HFF-Myc (cell line): Measurements from ENCODE around the gene KTN1.

Experiments used
- DNase-seq: peaks from one replicate; pipeline ENCODE4 v3.0.0-alpha.2; 2011; ENCODE audit warnings: low read depth; ENCODE audit errors: extremely low read depth
- H3K4me3 ChIP-seq: replicated peaks from 2 replicates; pipeline ENCODE4 v1.5.1; 2011; ENCODE audit warnings: low read depth, mild to moderate bottlenecking, control low read depth, low read length
- TF ChIP-seq, protein P1 (sequence below): IDR thresholded peaks from 2 replicates; pipeline ENCODE4 v1.5.1; 2012; ENCODE audit warnings: mild to moderate bottlenecking, low read depth, low read length, control low read depth; ENCODE audit errors: missing control alignments

Gene KTN1

DNA sequence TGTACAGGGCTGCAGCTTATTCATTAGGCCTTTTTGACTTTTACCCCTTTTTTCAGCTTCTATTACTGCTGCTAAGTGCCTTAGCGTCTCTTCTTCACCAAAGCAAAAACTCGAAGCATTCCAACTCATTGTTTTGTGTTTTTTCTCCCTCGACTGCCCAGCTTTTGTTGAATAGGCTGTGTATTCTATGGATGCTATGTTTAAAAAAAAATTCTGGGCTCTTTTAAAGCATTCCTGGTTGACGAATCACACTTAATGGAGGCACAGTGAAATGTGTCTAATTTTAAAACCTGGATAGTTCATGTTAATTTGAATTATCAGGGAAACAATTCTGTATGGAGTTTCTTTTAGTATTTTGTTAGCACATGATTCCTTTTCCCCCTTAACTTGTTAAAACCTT is 29.7 kb downstream of the KTN1 start:
- H3K4me3 ChIP-seq: no peak overlapping the region
- no peak for DNase-seq
- TF ChIP-seq, protein P1, sequence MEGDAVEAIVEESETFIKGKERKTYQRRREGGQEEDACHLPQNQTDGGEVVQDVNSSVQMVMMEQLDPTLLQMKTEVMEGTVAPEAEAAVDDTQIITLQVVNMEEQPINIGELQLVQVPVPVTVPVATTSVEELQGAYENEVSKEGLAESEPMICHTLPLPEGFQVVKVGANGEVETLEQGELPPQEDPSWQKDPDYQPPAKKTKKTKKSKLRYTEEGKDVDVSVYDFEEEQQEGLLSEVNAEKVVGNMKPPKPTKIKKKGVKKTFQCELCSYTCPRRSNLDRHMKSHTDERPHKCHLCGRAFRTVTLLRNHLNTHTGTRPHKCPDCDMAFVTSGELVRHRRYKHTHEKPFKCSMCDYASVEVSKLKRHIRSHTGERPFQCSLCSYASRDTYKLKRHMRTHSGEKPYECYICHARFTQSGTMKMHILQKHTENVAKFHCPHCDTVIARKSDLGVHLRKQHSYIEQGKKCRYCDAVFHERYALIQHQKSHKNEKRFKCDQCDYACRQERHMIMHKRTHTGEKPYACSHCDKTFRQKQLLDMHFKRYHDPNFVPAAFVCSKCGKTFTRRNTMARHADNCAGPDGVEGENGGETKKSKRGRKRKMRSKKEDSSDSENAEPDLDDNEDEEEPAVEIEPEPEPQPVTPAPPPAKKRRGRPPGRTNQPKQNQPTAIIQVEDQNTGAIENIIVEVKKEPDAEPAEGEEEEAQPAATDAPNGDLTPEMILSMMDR: no peak

DNA sequence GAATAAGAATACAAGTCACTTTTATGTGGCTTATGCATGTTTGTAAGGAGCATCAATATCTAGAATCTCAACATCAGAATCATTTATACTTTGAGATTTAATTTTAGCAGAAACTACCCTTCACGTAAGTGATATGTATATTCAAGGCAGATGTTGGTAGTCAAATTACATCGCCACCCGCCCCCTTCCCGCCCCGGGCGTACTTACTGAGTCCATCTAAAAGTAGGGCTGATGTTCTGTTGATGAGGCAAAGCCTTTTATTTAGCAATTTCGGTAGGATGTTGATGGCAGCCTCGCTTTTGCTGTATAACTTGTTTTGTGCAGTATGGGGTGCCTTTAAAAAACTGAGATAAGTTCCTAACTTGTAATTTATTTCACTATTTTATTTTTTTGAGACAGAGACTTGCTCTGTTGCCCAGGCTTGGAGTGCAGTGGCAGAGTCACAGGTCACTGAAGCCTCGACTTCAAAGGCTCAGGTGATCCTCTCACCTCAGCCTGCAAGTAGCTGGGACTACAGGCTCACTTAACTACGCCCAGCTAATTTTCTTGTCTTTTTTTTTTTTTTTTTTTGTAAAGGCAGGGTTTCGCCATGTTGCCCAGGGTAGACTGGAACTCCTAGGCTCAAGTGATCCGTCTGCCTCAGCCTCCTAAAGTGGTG is 30.8 kb downstream of the KTN1 start:
- TF ChIP-seq, protein P1: no peak
- H3K4me3 ChIP-seq: no peak overlapping the region
- DNase-seq: no peak

DNA sequence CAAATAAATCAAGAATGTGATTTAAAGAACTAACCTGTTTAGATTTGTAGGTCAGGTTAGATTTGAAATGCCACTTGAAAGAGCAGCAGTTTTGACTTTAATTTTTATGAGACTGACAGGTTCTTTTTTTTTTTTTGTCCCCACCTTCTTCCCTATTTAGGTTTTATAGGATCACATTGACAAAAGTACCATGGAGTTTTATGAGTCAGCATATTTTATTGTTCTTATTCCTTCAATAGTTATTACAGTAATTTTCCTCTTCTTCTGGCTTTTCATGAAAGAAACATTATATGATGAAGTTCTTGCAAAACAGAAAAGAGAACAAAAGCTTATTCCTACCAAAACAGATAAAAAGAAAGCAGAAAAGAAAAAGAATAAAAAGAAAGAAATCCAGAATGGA is 31.9 kb downstream of the KTN1 start:
- TF ChIP-seq, protein P1: no peak
- no peak for DNase-seq

DNA sequence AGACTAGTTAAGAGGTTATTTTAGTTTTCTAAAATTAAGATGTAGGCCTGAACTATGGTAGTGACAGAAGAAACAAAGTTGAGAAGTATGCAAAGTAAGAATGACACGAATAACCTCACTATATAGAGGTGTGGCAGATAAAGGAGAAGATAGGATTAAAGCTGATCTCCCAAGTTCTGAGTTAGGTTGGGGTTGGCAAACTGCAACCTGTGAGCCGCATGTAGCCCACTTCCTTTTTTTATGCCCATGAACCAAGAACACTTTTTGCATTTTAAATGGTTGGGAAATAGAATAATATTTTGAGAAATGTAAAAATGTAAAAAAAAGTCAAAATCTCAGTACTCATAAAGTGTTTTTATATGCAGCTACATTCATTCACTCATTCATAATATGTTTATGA is 34.3 kb downstream of the KTN1 start:
- DNase-seq: no peak
- TF ChIP-seq, protein P1: no peak

More for the DNA sequence above, 31.9 kb downstream of the KTN1 start:
- no peak overlapping the region for H3K4me3 ChIP-seq

DNA sequence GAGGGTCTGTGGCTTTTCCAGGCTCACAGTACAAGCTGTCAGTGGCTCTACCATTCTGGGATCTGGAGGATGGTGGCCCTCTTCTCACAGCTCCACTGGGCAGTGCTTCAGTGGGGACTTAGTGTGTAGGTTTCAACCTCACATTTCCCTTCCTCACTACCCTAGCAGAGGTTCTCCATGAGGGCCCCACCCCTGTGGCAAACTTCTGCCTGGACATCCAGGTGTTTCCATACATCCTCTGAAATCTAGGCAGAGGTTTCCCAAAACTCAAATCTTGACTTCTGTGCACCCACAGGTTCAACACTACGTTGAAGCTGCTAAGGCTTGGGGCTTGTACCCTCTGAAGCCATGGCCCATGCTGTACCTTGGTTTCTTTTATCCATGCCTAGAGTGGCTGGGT is 40.3 kb downstream of the KTN1 start:
- DNase-seq: no peak
- TF ChIP-seq, protein P1: no peak
- no peak overlapping the region for H3K4me3 ChIP-seq

More for the DNA sequence above, 34.3 kb downstream of the KTN1 start:
- H3K4me3 ChIP-seq: no peak overlapping the region

DNA sequence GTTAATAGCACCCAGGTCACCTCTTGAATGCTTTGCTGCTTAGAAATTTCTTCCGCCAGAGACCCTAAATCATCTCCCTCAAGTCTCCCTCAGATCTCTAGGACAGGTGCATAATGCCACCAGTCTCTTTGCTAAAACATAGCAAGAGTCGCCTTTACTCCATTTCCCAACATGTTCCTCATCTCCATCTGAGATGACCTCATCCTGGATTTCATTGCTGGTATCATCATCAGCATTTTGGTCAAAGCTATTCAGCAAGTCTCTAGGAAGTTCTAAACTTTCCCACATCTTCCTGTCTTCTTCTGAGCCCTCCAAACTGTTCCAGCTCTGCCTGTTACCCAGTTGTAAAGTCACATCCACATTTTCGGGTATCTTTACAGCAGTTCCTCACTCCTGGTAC is 41.0 kb downstream of the KTN1 start:
- no peak overlapping the region for H3K4me3 ChIP-seq
- TF ChIP-seq, protein P1: no peak
- no peak for DNase-seq

DNA sequence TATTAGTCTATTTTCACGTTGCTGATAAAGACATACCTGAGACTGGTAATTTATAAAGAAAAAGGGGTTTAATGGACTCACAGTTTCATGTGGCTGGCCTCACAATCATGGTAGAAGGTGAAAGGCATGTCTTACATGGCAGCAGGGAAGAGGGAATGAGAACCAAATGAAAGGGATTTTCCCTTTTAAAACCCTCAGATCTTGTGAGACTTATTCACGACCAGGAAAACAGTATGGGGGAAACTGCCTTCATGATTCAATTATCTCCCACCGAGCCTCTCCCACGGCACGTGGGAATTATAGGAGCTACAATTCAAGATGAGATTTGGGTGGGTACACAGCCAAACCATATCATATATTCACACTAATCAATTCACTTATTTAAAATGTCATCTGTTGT is 41.4 kb downstream of the KTN1 start:
- DNase-seq: no peak
- no peak overlapping the region for H3K4me3 ChIP-seq
- TF ChIP-seq, protein P1: no peak
